Vagina (tissue), 2 donors: ENCODE data around the gene NR3C2.

ENCODE experiments used
- CTCF ChIP-seq, 3 experiments: fragments of 450-650 bp in 2 of 3; fragments of 200-600 bp in 1 of 3; sonication (generic) in 1 of 3; IDR thresholded peaks; one replicate each; pipeline ENCODE4 v1.5.1; 2017 to 2019; ENCODE audit warnings: antibody characterized with exemption in 3 of 3, mild to moderate bottlenecking in 2 of 3, moderate library complexity in 2 of 3
- POLR2A ChIP-seq, 2 donors: fragments of 450-650 bp; IDR thresholded peaks; one replicate each; pipeline ENCODE4 v1.6.1; 2017; ENCODE audit warnings: antibody characterized with exemption in 2 of 2, mild to moderate bottlenecking in 2 of 2, moderate library complexity in 2 of 2
- POLR2AphosphoS5 ChIP-seq, 2 donors: sonication (generic); formaldehyde crosslinking; IDR thresholded peaks; one replicate each; pipeline ENCODE4 v1.9.0; 2017; ENCODE audit warnings: antibody characterized with exemption in 2 of 2, mild to moderate bottlenecking in 2 of 2, low read depth in 1 of 2; ENCODE audit not compliant: insufficient read depth in 1 of 2

- no peak for TF ChIP-seq POLR2A (IDR thresholded peaks at IDR 0.05)
- TF ChIP-seq CTCF (IDR thresholded peaks at IDR 0.05), result no peak
- no peak for TF ChIP-seq POLR2AphosphoS5 (IDR thresholded peaks at IDR 0.05; ENCODE audit: insufficient read depth in 1 of 2, low read depth in 1 of 2)
These were observed 388.8 kb downstream of the NR3C2 start for GRCh38 chr4:148053298-148054003.
